ENCODE results near the gene HNRNPC. TPM values are rescaled to one million over a fixed set of nuclear protein-coding genes. Genes with fewer than 3 reads are reported as not detected.

The HNRNPC gene
- total and polyA plus RNA-seq, 2 experiments from 2014 or later, result 584 to 674 TPM

GRCh38 chr14:21219561-21220111 is 49.6 kb downstream of the HNRNPC start:
- Histone ChIP-seq H3K9ac (no peak overlapping the region), H3K9me2 (ENCODE audit: insufficient read depth) (no peaks in the 10 kb centered on the region), H4K20me1 (ENCODE audit: insufficient read depth) (peaks cover 49% of the 10 kb centered on the region), H3K36me3 (ENCODE audit: low read depth) (peaks cover 59% of the 10 kb centered on the region), H3K4me2 (ENCODE audit: unreplicated experiment) (peak overlapping the region; percentile 66), H3K4me3 (no peak overlapping the region), H3K27ac (peak overlapping the region; percentile 90; the same call in 1 of the 2 replicates), H2AFZ (no peak overlapping the region), H3K27me3 (replicated peaks; ENCODE audit: insufficient read depth) (no peaks in the 10 kb centered on the region), H3K4me1 (ENCODE audit: insufficient read depth) (peaks cover 47% of the 10 kb centered on the region), H3K79me2 (ENCODE audit: insufficient read depth) (peaks cover 99% of the 10 kb centered on the region), H3F3A (ENCODE audit: insufficient read depth) (peaks cover 90% of the 10 kb centered on the region), H3K9me3 (ENCODE audit: low read depth) (no peaks in the 10 kb centered on the region)
- DNase-seq, result no peak
- TF ChIP-seq EZH2 (IDR thresholded peaks at IDR 0.05; ENCODE audit: insufficient read depth, poor library complexity, severe bottlenecking) (no peak), EZH2phosphoT487 (IDR thresholded peaks at IDR 0.05; ENCODE audit: insufficient read depth, low read depth) (no peak)
- 48 to 49% methylated on average over 4 of the region's 4 CpGs for WGBS, 2 experiments (ENCODE audit: low coverage in 1 of 2, low lambda C conversion rate in 2 of 2, missing lambda C conversion rate in 2 of 2)
- in situ Hi-C loops (cut with MboI), result no loop called here

- Histone ChIP-seq H2AFZ (no peak overlapping the region), H4K20me1 (ENCODE audit: insufficient read depth) (peaks cover 52% of the 10 kb centered on the region), H3F3A (ENCODE audit: insufficient read depth) (peaks cover 85% of the 10 kb centered on the region), H3K4me3 (no peak overlapping the region), H3K9me2 (ENCODE audit: insufficient read depth) (no peaks in the 10 kb centered on the region), H3K79me2 (ENCODE audit: insufficient read depth) (peaks cover 99% of the 10 kb centered on the region), H3K9me3 (ENCODE audit: low read depth) (no peaks in the 10 kb centered on the region), H3K4me1 (ENCODE audit: insufficient read depth) (peaks cover 47% of the 10 kb centered on the region), H3K27me3 (replicated peaks; ENCODE audit: insufficient read depth) (no peaks in the 10 kb centered on the region), H3K27ac (peak overlapping the region; percentile 90), H3K36me3 (ENCODE audit: low read depth) (peaks cover 60% of the 10 kb centered on the region), H3K9ac (peak overlapping the region; percentile 57; the same call in 1 of the 2 replicates), H3K4me2 (ENCODE audit: unreplicated experiment) (peak overlapping the region; percentile 66)
- DNase-seq, result no peak
- WGBS, 2 experiments (ENCODE audit: low coverage in 1 of 2, low lambda C conversion rate in 2 of 2, missing lambda C conversion rate in 2 of 2), result 63 to 64% methylated on average over 2 of the region's 2 CpGs
- TF ChIP-seq EZH2phosphoT487 (IDR thresholded peaks at IDR 0.05; ENCODE audit: insufficient read depth, low read depth) (no peak), EZH2 (IDR thresholded peaks at IDR 0.05; ENCODE audit: insufficient read depth, poor library complexity, severe bottlenecking) (no peak)
- in situ Hi-C loops (cut with MboI), result no loop called here
Measured at GRCh38 chr14:21219120-21219519, 50.1 kb downstream of the HNRNPC start.

- H3F3A ChIP-seq (ENCODE audit: insufficient read depth), result peaks cover 67% of the 10 kb centered on the region
Measured at GRCh38 chr14:21215879-21216251, 53.4 kb downstream of the HNRNPC start.

GRCh38 chr14:21215130-21215878 is 53.9 kb downstream of the HNRNPC start:
- Histone ChIP-seq H2AFZ (no peak overlapping the region), H3K79me2 (ENCODE audit: insufficient read depth) (peaks cover 91% of the 10 kb centered on the region), H3K4me1 (ENCODE audit: insufficient read depth) (peaks cover 34% of the 10 kb centered on the region), H3K27ac (no peak overlapping the region; the same call in 1 of the 2 replicates), H3K9ac (no peak overlapping the region), H4K20me1 (ENCODE audit: insufficient read depth) (peaks cover 45% of the 10 kb centered on the region), H3K4me2 (ENCODE audit: unreplicated experiment) (no peak overlapping the region), H3K9me2 (ENCODE audit: insufficient read depth) (no peaks in the 10 kb centered on the region), H3F3A (ENCODE audit: insufficient read depth) (peaks cover 61% of the 10 kb centered on the region), H3K36me3 (ENCODE audit: low read depth) (peaks cover 74% of the 10 kb centered on the region), H3K27me3 (replicated peaks; ENCODE audit: insufficient read depth) (no peaks in the 10 kb centered on the region), H3K4me3 (no peak overlapping the region), H3K9me3 (ENCODE audit: low read depth) (no peaks in the 10 kb centered on the region)
- in situ Hi-C loops (cut with MboI), result no loop called here
- 92 to 93% methylated on average over 8 of the region's 8 CpGs for WGBS, 2 experiments (ENCODE audit: low coverage in 1 of 2, low lambda C conversion rate in 2 of 2, missing lambda C conversion rate in 2 of 2)
- TF ChIP-seq EZH2 (IDR thresholded peaks at IDR 0.05; ENCODE audit: insufficient read depth, poor library complexity, severe bottlenecking), result no peak
- DNase-seq, result no peak

More at GRCh38 chr14:21215879-21216251, 53.4 kb downstream of the HNRNPC start:
- H3K36me3 ChIP-seq (ENCODE audit: low read depth), result peaks cover 74% of the 10 kb centered on the region
- no peak overlapping the region for H3K4me3 ChIP-seq
- peaks cover 40% of the 10 kb centered on the region for H3K4me1 ChIP-seq (ENCODE audit: insufficient read depth)
- no peak overlapping the region for H3K27ac ChIP-seq
- H3K79me2 ChIP-seq (ENCODE audit: insufficient read depth), result peaks cover 96% of the 10 kb centered on the region
- no peaks in the 10 kb centered on the region for H3K9me3 ChIP-seq (ENCODE audit: low read depth)
- H3K9ac ChIP-seq, result no peak overlapping the region
- H3K4me2 ChIP-seq (ENCODE audit: unreplicated experiment), result no peak overlapping the region
- H2AFZ ChIP-seq, result no peak overlapping the region
- no peaks in the 10 kb centered on the region for H3K27me3 ChIP-seq (replicated peaks; ENCODE audit: insufficient read depth)
- peaks cover 45% of the 10 kb centered on the region for H4K20me1 ChIP-seq (ENCODE audit: insufficient read depth)
- in situ Hi-C loops (cut with MboI), result no loop called here
- no peak for DNase-seq
- TF ChIP-seq EZH2 (IDR thresholded peaks at IDR 0.05; ENCODE audit: insufficient read depth, poor library complexity, severe bottlenecking) (no peak), EZH2phosphoT487 (IDR thresholded peaks at IDR 0.05; ENCODE audit: insufficient read depth, low read depth) (no peak)
- WGBS, 2 experiments (ENCODE audit: low coverage in 1 of 2, low lambda C conversion rate in 2 of 2, missing lambda C conversion rate in 2 of 2), result 97 to 100% methylated on average over 3 to 4 of the region's 4 CpGs
- no peaks in the 10 kb centered on the region for H3K9me2 ChIP-seq (ENCODE audit: insufficient read depth)
